Activated naive CD4-positive, alpha-beta T cell treated with anti-CD3 and anti-CD28 coated beads, Interleukin-2, amount 50 U/mL, for 24 hours (primary cell): ENCODE measurements around the gene ZNF500.

ENCODE experiments used
- H3K27ac Mint-ChIP-seq: one replicate; pipeline ENCODE4 v1.8.0; 2021; ENCODE audit warnings: mild to moderate bottlenecking, mixed read lengths
- H3K27me3 Mint-ChIP-seq: one replicate; pipeline ENCODE4 v1.8.0; 2021; ENCODE audit warnings: mixed read lengths
- H3K36me3 Mint-ChIP-seq: one replicate; pipeline ENCODE4 v1.8.0; 2021; ENCODE audit warnings: mixed read lengths
- H3K4me1 Mint-ChIP-seq: one replicate; pipeline ENCODE4 v1.8.0; 2021; ENCODE audit warnings: mixed read lengths
- H3K4me3 Mint-ChIP-seq: one replicate; pipeline ENCODE4 v1.8.0; 2021; ENCODE audit warnings: mild to moderate bottlenecking, mixed read lengths
- H3K9me3 Mint-ChIP-seq: one replicate; pipeline ENCODE4 v1.8.0; 2021; ENCODE audit warnings: mixed read lengths

The ZNF500 gene

GRCh38 chr16:4765511-4766474 is 1.2 kb downstream of the ZNF500 start:
- peak overlapping the region; percentile 88 for H3K4me3 Mint-ChIP-seq
- H3K4me1 Mint-ChIP-seq, result peaks cover 41% of the 10 kb centered on the region
- H3K36me3 Mint-ChIP-seq, result no peaks in the 10 kb centered on the region
- H3K27ac Mint-ChIP-seq, result peak overlapping the region; percentile 69
- no peaks in the 10 kb centered on the region for H3K9me3 Mint-ChIP-seq
- no peaks in the 10 kb centered on the region for H3K27me3 Mint-ChIP-seq

GRCh38 chr16:4763791-4764190 is 3.2 kb downstream of the ZNF500 start:
- Mint-ChIP-seq H3K4me1 (peaks cover 38% of the 10 kb centered on the region), H3K36me3 (peaks cover 2% of the 10 kb centered on the region), H3K27me3 (no peaks in the 10 kb centered on the region), H3K4me3 (no peak overlapping the region), H3K9me3 (no peaks in the 10 kb centered on the region), H3K27ac (no peak overlapping the region)

- Mint-ChIP-seq H3K36me3 (peaks cover 2% of the 10 kb centered on the region), H3K27ac (no peak overlapping the region), H3K27me3 (no peaks in the 10 kb centered on the region), H3K4me3 (no peak overlapping the region), H3K4me1 (peaks cover 26% of the 10 kb centered on the region), H3K9me3 (no peaks in the 10 kb centered on the region)
Observed at GRCh38 chr16:4762205-4762604, 4.8 kb downstream of the ZNF500 start.

GRCh38 chr16:4760221-4760910 is 6.6 kb downstream of the ZNF500 start:
- peaks cover 9% of the 10 kb centered on the region for H3K36me3 Mint-ChIP-seq
- no peak overlapping the region for H3K27ac Mint-ChIP-seq
- H3K27me3 Mint-ChIP-seq, result no peaks in the 10 kb centered on the region

GRCh38 chr16:4755687-4756086 is 11.3 kb downstream of the ZNF500 start:
- no peaks in the 10 kb centered on the region for H3K9me3 Mint-ChIP-seq
- peaks cover 9% of the 10 kb centered on the region for H3K36me3 Mint-ChIP-seq
- H3K27ac Mint-ChIP-seq, result no peak overlapping the region
- H3K4me3 Mint-ChIP-seq, result no peak overlapping the region
- H3K27me3 Mint-ChIP-seq, result no peaks in the 10 kb centered on the region
- peaks cover 7% of the 10 kb centered on the region for H3K4me1 Mint-ChIP-seq

More at GRCh38 chr16:4760221-4760910, 6.6 kb downstream of the ZNF500 start:
- peaks cover 19% of the 10 kb centered on the region for H3K4me1 Mint-ChIP-seq
- no peak overlapping the region for H3K4me3 Mint-ChIP-seq
- no peaks in the 10 kb centered on the region for H3K9me3 Mint-ChIP-seq

- Mint-ChIP-seq H3K36me3 (peaks cover 8% of the 10 kb centered on the region), H3K4me3 (no peak overlapping the region), H3K9me3 (no peaks in the 10 kb centered on the region), H3K4me1 (peaks cover 5% of the 10 kb centered on the region), H3K27me3 (no peaks in the 10 kb centered on the region), H3K27ac (no peak overlapping the region)
Observed at GRCh38 chr16:4754865-4755264, 12.1 kb downstream of the ZNF500 start.

- no peaks in the 10 kb centered on the region for H3K27me3 Mint-ChIP-seq
Observed at GRCh38 chr16:4753227-4753626, 13.7 kb downstream of the ZNF500 start.

GRCh38 chr16:4752351-4753100 is 14.4 kb downstream of the ZNF500 start:
- no peak overlapping the region for H3K4me3 Mint-ChIP-seq
- H3K4me1 Mint-ChIP-seq, result peaks cover 10% of the 10 kb centered on the region
- peaks cover 7% of the 10 kb centered on the region for H3K36me3 Mint-ChIP-seq

More at GRCh38 chr16:4753227-4753626, 13.7 kb downstream of the ZNF500 start:
- Mint-ChIP-seq H3K4me3 (no peak overlapping the region), H3K4me1 (peaks cover 3% of the 10 kb centered on the region), H3K27ac (no peak overlapping the region), H3K36me3 (peaks cover 7% of the 10 kb centered on the region), H3K9me3 (no peaks in the 10 kb centered on the region)

GRCh38 chr16:4750896-4751295 is 16.1 kb downstream of the ZNF500 start:
- no peak overlapping the region for H3K4me3 Mint-ChIP-seq
- H3K27me3 Mint-ChIP-seq, result no peaks in the 10 kb centered on the region
- no peak overlapping the region for H3K27ac Mint-ChIP-seq
- peaks cover 5% of the 10 kb centered on the region for H3K36me3 Mint-ChIP-seq
- peaks cover 15% of the 10 kb centered on the region for H3K4me1 Mint-ChIP-seq
- no peaks in the 10 kb centered on the region for H3K9me3 Mint-ChIP-seq

More at GRCh38 chr16:4752351-4753100, 14.4 kb downstream of the ZNF500 start:
- Mint-ChIP-seq H3K27me3 (no peaks in the 10 kb centered on the region), H3K27ac (no peak overlapping the region), H3K9me3 (no peaks in the 10 kb centered on the region)

GRCh38 chr16:4749700-4750257 is 17.2 kb downstream of the ZNF500 start:
- H3K27ac Mint-ChIP-seq, result no peak overlapping the region
- H3K36me3 Mint-ChIP-seq, result no peaks in the 10 kb centered on the region
- H3K4me1 Mint-ChIP-seq, result peaks cover 12% of the 10 kb centered on the region
- H3K9me3 Mint-ChIP-seq, result no peaks in the 10 kb centered on the region
- no peak overlapping the region for H3K4me3 Mint-ChIP-seq
- no peaks in the 10 kb centered on the region for H3K27me3 Mint-ChIP-seq

GRCh38 chr16:4748682-4749411 is 18.1 kb downstream of the ZNF500 start:
- Mint-ChIP-seq H3K9me3 (no peaks in the 10 kb centered on the region), H3K27ac (peak overlapping the region; percentile 93), H3K4me1 (peaks cover 12% of the 10 kb centered on the region), H3K27me3 (no peaks in the 10 kb centered on the region), H3K36me3 (no peaks in the 10 kb centered on the region), H3K4me3 (no peak overlapping the region)

- no peak overlapping the region for H3K4me3 Mint-ChIP-seq
- no peaks in the 10 kb centered on the region for H3K36me3 Mint-ChIP-seq
- no peaks in the 10 kb centered on the region for H3K9me3 Mint-ChIP-seq
- peak overlapping the region; percentile 93 for H3K27ac Mint-ChIP-seq
- peaks cover 18% of the 10 kb centered on the region for H3K4me1 Mint-ChIP-seq
- H3K27me3 Mint-ChIP-seq, result no peaks in the 10 kb centered on the region
Observed at GRCh38 chr16:4747906-4748681, 18.9 kb downstream of the ZNF500 start.

GRCh38 chr16:4746991-4747574 is 19.9 kb downstream of the ZNF500 start:
- Mint-ChIP-seq H3K4me3 (no peak overlapping the region), H3K27ac (no peak overlapping the region), H3K4me1 (peaks cover 21% of the 10 kb centered on the region), H3K27me3 (no peaks in the 10 kb centered on the region), H3K36me3 (no peaks in the 10 kb centered on the region), H3K9me3 (no peaks in the 10 kb centered on the region)

- no peak overlapping the region for H3K4me3 Mint-ChIP-seq
- H3K4me1 Mint-ChIP-seq, result peaks cover 21% of the 10 kb centered on the region
- no peaks in the 10 kb centered on the region for H3K36me3 Mint-ChIP-seq
- H3K9me3 Mint-ChIP-seq, result no peaks in the 10 kb centered on the region
- no peaks in the 10 kb centered on the region for H3K27me3 Mint-ChIP-seq
- H3K27ac Mint-ChIP-seq, result no peak overlapping the region
Observed at GRCh38 chr16:4746215-4746614, 20.7 kb downstream of the ZNF500 start.
